Inflammatory macrophage treated with lipopolysaccharide for 4 hours (primary cell): ENCODE data around the gene DCUN1D1.

Experiments
- DNase-seq: peaks from one replicate; pipeline ENCODE4 v3.0.0-alpha.2; 2020

Gene DCUN1D1

DNA sequence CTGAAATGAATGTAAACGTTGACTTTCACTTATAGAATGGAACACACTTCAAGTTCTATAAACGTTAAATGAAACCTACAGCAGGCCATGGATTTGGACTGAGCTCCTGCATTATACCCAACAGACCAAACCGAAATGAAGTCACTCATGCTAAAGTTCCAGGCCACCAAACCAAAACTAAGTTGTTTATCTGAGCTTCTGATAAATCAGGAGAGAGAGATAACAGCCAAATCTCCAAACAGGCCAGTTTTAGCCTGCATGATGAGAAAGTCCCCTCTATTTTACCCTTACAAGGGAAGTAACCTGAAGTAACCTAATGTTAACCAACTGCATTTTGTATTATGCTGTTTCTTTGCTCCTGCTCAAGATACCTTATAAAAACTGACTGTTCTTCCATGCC, 44.5 kb downstream of the DCUN1D1 start:
- no peak for DNase-seq

- no peak for DNase-seq
These were observed 54.4 kb downstream of the DCUN1D1 start for GRCh38 chr3:182925944-182926337.

DNA sequence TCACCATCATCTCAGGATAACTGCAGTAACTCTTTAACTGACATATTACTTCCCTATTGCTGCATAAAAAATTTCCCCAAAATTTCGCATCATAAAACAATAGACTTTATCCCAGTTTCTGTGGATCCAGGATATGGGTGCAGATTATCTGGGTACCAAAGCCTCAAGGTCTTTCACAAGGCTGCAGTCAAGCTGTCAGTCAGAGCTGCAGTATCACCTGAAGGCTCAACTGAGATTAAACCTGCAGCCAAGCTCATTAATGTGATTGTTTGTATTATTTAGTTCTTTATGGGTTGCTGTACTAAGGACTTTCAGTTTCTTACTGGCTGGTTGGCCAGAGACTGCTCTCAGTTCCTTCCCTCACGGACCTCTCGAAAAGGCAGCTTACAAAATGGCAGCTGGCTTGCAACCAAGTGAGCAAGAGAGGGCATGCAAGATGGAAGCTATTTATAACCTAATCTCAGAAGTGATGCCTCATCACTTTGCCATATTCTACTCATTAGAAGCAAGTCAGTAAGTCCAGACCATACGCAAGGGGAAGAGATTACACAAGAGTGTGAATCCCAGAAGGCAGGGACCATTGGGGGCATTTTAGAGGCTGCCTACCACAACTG, 54.9 kb downstream of the DCUN1D1 start:
- peak; percentile 75 for DNase-seq

GRCh38 chr3:182921665-182922355, 58.5 kb downstream of the DCUN1D1 start:
- DNase-seq = no peak

DNA sequence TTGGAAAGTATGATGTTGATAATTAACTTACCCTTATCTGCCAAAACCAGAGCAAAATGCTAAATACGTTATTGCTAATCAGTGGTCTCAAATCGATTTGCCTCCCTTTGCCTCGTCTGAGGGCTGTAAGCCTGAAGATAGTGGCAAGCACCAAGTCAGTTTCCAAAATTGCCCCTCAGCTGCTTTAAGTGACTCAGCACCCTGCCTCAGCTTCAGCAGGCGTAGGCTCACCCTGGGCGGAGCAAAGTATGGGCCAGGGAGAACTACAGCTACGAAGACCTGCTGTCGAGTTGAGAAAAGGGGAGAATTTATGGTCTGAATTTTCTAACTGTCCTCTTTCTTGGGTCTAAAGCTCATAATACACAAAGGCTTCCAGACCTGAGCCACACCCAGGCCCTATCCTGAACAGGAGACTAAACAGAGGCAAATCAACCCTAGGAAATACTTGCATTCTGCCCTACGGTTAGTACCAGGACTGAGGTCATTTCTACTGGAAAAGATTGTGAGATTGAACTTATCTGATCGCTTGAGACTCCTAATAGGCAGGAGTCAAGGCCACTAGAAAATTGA, 59.7 kb downstream of the DCUN1D1 start:
- DNase-seq = no peak

DNA sequence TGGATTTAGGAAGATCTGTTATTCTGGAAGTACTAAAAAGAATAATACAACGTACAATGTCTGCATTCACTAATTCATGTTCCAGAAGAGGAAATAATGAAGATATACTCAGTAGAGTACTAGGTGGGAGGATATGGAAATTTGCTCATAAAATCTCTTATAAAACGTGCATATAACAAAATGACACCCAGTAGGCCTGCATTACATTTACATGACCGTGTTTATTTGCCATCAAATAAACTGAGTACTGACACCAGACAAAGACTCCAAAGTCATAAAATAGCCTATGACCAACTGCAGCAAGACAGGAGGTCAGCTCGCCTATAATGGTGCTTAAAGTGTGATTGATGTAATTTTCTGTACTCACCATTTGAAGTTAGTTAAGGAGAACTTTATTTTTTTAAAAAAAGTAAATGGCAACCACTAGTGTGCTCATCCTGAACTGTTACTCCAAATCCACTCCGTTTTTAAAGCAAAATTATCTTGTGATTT, 60.4 kb downstream of the DCUN1D1 start:
- no peak for DNase-seq

GRCh38 chr3:182917134-182917533, 63.2 kb downstream of the DCUN1D1 start:
- no peak for DNase-seq

DNA sequence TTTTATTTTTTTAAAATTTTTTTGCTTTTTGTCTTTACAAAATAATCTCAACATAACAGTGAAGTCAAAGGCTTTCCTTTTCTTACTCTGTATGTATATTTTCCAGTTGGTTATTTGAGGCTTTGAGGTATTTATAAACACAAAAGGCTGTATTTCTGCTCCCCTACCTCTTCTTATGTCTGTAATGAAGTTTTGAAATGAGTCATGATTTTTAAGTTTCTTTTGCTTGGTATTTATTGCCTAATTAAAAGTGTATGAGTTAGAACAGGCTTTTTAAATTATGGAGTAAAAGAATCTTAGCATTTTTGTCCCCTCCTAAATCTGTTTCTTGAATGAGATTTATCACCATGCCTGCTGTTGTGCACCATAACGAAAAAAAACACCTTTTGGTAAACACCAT, 66.0 kb downstream of the DCUN1D1 start:
- no peak for DNase-seq

- DNase-seq = no peak
These were observed 66.4 kb downstream of the DCUN1D1 start for GRCh38 chr3:182913889-182914288.

GRCh38 chr3:182912474-182912873, 67.9 kb downstream of the DCUN1D1 start:
- no peak for DNase-seq

GRCh38 chr3:182911782-182912111, 68.6 kb downstream of the DCUN1D1 start:
- DNase-seq = no peak

GRCh38 chr3:182910936-182911781, 69.2 kb downstream of the DCUN1D1 start:
- no peak for DNase-seq

DNA sequence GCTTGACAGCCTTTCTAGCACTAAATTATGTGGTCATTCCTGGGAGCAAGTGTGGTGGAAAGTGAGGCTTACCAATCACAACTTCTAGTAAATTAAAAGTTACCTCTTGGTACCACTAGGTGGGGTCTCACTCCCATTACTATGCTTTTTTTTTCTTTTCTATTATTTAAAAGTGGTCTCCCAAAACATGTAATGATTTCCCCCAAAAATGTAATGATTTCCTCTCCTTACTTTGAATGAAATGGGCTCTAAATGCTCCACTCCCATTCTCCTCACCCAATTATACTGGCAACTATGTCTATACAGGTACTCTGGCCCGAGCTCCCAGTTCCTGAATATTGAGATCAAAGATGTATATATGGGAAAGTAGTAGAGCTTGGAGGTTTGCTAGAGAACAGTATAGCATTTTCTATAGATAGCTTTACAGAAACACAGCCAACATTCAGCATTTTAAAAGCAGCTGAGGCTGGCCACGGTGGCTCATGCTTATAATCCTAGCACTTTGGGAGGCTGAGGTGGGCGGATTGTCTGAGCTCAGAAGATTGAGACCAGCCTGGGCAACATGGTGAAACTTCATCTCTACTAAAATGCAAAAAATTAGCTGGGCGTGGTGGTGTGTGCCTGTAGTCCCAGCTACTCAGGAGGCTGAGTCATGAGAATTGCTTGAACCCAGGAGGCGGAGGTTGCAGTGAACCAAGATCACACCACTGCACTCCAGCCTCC, 70.9 kb downstream of the DCUN1D1 start:
- peak; percentile 10 for DNase-seq

- no peak for DNase-seq
These were observed 71.9 kb downstream of the DCUN1D1 start for GRCh38 chr3:182908471-182908870.

DNA sequence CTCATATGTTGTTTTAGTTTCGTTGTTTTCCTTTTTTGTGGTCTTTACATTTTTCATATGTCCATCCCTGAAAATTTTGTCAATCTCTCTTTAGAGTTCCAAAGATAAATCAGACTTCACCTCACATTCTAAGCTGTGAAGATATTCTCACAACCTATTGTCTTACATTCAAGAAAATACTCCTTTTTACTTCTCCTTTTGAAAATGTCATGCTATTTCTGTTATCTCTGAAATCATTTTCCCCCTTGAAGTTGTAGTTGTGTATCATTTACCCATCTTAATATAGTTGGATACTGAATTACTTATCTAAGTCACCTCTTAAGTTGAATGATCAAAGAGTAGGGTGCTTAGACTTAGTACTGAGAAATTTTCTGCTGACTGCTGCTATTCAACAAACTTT, 74.3 kb downstream of the DCUN1D1 start:
- no peak for DNase-seq

DNA sequence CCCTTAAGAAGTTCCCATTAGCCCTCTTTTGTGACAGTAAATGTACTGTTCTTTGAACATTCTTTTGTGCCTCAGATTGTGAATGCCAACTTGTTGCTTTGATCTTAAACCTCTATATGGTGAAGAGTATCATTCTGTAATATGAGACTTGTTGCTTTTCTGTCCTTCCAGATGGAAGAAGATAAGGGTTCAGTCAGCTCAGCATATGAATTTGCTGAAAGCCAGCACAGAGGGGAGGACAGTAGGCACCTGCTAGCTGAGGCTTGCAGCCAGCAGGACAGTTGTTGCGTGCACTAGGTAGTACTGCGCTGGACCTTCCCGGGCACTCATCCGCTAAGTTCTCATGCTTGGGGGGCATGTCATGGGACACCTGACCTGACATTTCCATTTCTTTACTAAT, 74.7 kb downstream of the DCUN1D1 start:
- DNase-seq = no peak

DNA sequence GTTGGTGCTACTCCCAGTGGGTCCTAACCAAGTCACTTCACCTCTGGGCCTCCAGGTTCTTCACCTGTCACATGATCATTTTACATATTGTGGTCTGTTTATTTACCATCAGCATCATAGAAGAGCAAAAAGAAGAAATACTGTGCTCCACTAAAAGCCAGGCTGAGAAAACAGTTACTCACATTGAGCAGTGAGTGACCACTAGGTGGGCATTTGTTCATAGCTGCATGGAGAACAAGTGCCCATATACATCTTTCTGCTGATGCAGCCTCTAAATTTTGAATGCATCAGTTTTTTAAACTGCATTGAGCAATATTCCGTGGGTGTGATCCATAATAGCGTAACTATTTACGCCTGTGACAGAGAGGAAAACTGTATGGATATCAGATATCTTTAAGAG, 76.2 kb downstream of the DCUN1D1 start:
- DNase-seq = no peak

- no peak for DNase-seq
These were observed 78.1 kb downstream of the DCUN1D1 start for GRCh38 chr3:182902236-182902635.

- DNase-seq = no peak
These were observed 83.8 kb downstream of the DCUN1D1 start for GRCh38 chr3:182896553-182896952.

DNA sequence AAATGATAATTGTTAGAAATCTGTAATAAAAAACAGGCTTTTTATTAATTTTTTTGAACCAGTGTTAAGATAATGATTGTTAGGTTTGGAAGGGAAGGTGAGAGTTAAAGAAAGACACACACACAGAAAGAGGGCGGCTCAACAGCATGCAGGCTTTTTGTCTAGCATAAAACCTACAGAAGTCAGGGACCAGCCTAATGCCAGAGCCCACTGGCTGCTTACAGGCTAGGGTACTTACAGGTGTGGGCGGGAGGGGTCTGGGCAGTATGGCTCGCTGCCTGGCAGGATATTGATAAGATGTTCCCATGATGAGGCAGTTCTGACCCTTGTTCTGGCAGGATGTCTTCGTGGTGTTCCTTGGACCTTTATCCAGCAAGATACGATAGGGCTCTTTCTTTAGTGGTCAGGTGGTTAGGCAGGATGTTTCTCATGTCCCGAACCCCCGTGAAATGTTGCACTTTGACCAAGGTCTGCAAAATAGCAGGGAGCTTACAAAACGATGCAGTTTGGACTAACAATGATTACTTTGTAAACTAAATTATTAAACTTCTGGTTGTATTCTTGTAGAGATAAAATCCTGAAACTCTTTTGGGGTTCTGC, 84.7 kb downstream of the DCUN1D1 start:
- DNase-seq = no peak

- peak; percentile 34 for DNase-seq
These were observed 88.1 kb downstream of the DCUN1D1 start for GRCh38 chr3:182892226-182892625.

DNA sequence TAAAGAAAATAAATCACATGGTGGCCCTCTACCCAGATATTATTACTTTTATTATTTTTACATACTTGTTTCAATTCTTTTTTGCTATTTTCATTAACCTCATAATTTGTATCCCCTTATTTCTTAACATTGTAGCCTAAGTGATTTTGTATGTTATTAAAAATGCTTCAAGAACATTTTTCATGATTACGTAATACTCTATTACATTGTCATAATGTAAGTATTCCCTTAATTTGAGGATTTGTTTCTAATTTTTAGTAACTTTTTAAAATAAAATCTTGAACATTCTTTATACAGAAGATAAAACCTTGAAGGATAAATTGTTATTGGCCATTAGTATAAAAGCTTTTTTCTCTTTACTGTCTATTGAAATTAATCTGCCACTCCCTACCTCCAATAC, 89.0 kb downstream of the DCUN1D1 start:
- no peak for DNase-seq
